Activated CD4-positive, alpha-beta T cell treated with anti-CD3 and anti-CD28 coated beads for 48 hours (primary cell): Measurements from ENCODE around the gene CTTN.

ENCODE experiments used
- DNase-seq: peaks from one replicate; pipeline ENCODE4 v3.0.0-alpha.2; 2020

Gene CTTN

GRCh38 chr11:70478166-70478890, 80.0 kb downstream of the CTTN start:
- DNase-seq, result no peak

GRCh38 chr11:70480711-70481110, 82.4 kb downstream of the CTTN start:
- no peak for DNase-seq

GRCh38 chr11:70481625-70482528, 83.5 kb downstream of the CTTN start:
- no peak for DNase-seq

GRCh38 chr11:70482529-70482917, 84.2 kb downstream of the CTTN start:
- DNase-seq, result no peak

- no peak for DNase-seq
Observed at GRCh38 chr11:70483077-70483861, 84.9 kb downstream of the CTTN start.

GRCh38 chr11:70483917-70484316, 85.6 kb downstream of the CTTN start:
- no peak for DNase-seq

- no peak for DNase-seq
Observed at GRCh38 chr11:70485326-70486025, 87.1 kb downstream of the CTTN start.

GRCh38 chr11:70486026-70486415, 87.7 kb downstream of the CTTN start:
- DNase-seq, result no peak
